SKM-1 (cell line): ENCODE data around the gene ZNF878.
"Not testable (repeated sequence)": the region's sequence is repeated elsewhere in the genome, so short reads cannot be mapped to it uniquely, and the experiment has no call there.

Experiments used
- DNase-seq: peaks from one replicate; lab custom pipeline; 2025; ENCODE audit not compliant: unreplicated experiment; lab: John Stamatoyannopoulos, UW

The ZNF878 gene

DNA sequence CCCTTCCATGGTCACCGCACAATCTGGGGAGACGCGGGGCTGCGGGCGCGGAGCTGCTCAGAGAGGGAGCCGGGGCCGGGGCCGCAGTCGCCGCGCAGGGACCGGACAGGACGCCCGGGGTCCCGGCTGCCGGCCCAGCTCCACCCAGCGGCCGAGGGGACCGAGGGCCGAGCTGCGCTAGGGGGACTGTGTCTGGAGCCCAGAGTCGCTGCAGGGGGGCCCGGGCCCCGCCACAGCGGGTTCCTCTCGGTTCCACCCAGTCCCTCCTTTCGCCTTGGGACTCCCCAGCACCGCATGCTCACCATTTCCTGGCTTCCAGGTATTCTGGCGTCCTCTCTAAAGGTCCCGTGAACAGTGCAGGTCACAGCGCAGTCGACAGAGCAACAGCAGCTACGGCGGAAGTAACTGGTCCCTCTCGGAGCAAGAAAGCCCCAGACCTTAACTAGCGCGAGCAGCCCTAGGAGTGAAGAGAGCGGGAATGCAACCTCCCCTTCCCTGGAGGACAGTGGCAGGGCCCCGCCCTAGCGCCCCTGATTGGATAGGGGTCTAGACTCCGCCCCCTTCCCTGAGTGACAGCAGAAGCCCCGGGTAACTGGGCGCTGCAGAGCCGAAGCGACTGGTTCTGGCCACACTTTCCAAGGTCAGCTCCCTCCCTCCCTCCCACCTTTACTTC lies at the start of gene ZNF878:
TSS of gene ZNF878 (minus strand) at position 465 of the 673 bp plus-strand sequence. CDS start at position 305, 160 bp downstream.
- DNase-seq = peak; percentile 94

GRCh38 chr19:12098040-12098439 lies 45.3 kb upstream of the ZNF878 start:
- DNase-seq = peak; percentile 46

- DNase-seq = no peak
Observed at GRCh38 chr19:12095111-12095790, 42.5 kb upstream of the ZNF878 start.

DNA sequence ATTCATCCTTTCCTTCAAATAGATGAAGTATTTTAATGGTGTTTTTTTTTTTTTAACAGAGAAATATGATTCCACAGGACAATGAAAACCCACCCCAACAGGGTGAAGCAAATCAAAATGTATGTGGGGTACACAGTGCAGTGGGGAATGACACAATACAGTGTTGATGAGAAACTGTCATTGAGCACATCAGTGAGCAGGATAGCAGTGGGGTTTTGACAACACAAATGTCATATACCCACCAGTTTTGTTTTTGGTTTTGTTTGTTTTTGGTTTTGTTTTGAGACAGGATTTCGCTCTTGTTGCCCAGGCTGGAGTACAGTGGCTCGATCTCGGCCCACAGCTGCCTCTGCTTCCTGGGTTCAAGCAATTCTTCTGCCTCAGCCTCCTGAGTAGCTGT lies 41.0 kb upstream of the ZNF878 start:
- DNase-seq = no peak

DNA sequence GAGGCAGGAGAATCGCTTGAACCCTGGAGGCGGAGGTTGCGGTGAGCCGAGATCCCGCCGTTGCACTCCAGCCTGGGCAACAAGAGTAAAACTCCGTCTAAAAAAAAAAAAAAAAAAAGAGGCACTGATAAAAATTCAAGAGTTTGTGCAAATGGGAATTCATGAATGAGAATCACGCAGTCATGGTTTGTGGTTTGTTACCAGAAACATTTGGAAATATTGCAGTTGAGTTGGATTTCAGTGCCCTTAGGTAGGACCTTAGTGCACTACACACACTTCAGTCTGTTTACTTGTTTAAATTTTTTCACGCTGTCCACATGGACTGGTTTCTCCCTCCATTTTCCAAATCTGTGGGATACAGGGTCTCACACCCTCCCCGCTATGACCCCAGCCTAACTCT lies 40.2 kb upstream of the ZNF878 start:
- no peak for DNase-seq

DNA sequence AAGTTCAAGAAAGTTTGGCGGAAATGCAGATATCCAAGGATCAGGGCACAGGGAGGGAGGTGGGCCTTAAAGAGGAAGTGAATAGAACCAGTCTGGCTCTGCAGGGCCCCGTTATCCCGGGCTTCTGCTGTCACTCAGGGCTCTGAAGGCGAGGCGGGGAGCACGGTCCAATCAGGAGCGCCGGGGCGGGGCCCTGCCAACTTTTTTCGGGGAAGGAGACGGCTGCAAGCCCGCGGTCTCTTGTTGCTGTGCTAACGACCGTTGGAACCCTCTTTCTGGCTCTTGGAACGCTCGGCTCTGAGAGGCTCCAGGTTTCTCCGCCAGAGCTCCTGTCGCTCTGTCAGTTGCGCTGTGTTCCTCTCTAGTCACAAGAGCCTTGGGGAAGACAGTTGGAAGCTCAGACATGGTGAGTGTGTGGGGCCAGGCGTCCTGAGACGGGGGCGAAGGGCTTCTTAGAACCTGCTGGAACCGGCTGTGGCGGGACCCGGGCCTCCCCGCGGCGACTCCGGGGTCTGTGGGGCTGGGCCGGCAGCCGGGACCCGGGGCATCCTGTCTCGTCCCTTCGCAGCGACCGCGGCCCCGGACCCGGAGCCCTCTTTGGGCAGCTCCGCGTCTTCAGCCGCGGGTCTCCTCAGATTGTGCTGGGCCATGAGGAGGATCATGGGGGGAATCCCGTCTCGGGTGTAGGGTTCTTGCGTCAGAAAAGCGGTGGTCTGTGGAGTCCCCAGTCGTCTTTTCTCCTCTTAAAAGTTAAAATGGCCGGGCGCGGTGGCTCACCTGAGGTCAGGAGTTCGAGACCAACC lies 39.5 kb upstream of the ZNF878 start:
- peak; percentile 94 for DNase-seq

DNA sequence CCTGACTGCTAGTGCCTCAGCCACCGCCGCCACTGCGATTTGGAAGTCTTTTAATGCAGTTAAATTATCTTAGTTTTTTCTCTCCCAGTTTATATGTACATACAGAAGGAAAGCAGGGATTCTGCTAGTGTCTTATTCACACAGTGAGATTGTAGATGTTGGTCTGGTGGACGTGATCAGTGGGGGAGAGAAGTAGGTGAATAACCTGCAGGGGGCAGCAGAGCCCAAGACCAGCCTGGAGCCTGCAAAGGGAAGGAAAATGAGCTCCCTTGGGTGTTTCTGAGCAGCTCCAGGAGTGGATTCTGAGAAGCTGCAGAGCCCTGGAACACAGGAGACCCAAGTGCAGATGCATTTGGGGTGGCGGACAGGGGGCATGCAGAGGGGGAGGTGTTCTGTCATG lies 38.0 kb upstream of the ZNF878 start:
- peak; percentile 53 for DNase-seq

GRCh38 chr19:12085074-12085818 lies 32.5 kb upstream of the ZNF878 start:
- DNase-seq = no peak

DNA sequence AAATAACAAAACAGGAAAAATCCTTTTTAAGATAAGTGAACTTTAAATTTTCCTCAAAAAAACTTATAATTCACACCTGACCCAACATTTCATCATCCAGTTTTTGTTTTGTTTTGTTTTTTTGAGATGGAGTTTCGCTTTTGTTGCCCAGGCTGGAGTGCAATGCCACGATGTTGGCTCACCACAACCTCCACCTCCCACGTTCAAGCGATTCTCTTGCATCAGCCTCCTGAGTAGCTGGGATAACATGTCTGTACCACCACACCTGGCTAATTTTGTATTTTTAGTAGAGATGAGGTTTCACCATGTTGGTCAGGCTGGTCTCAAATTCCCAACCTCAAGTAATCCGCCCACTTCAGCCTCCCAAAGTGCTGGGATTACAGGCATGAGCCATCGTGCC lies 30.6 kb upstream of the ZNF878 start:
- not testable (repeated sequence) for DNase-seq

DNA sequence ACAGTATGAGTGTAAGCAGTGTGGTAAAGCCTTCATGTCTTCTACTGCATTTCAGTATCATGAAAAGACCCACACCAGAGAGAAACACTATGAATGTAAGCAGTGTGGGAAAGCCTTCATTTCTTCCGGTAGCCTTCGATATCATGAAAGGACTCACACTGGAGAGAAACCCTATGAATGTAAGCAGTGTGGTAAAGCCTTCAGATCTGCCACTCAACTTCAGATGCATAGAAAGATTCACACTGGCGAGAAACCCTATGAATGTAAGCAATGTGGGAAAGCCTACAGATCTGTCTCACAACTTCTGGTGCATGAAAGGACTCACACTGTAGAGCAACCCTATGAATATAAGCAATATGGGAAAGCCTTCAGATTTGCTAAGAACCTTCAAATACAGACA lies 24.6 kb upstream of the ZNF878 start:
- no peak for DNase-seq

GRCh38 chr19:12076331-12076730 lies 23.6 kb upstream of the ZNF878 start:
- DNase-seq = not testable (repeated sequence)

DNA sequence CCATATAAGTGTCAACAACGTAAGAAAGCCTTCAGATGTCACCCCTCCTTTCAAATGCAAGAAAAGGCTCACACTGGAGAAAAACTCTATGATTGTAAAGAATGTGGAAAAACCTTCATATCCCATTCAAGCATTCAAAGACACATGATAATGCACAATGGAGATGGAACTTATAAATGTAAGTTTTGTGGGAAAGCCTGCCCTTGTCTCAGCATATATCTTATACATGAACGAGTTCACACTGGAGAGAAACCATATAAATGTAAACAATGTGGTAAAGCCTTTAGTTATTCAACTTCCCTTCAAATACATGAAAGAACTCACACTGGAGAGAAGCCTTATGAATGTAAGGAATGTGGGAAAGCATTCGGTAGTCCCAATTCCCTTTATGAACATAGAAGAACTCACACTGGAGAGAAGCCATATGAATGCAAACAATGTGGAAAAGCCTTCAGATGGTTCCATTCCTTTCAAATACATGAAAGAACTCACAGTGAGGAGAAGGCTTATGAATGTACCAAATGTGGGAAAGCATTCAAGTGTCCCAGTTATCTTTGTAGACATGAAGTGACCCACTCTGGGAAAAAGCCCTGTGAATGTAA lies 22.9 kb upstream of the ZNF878 start:
- DNase-seq = no peak

DNA sequence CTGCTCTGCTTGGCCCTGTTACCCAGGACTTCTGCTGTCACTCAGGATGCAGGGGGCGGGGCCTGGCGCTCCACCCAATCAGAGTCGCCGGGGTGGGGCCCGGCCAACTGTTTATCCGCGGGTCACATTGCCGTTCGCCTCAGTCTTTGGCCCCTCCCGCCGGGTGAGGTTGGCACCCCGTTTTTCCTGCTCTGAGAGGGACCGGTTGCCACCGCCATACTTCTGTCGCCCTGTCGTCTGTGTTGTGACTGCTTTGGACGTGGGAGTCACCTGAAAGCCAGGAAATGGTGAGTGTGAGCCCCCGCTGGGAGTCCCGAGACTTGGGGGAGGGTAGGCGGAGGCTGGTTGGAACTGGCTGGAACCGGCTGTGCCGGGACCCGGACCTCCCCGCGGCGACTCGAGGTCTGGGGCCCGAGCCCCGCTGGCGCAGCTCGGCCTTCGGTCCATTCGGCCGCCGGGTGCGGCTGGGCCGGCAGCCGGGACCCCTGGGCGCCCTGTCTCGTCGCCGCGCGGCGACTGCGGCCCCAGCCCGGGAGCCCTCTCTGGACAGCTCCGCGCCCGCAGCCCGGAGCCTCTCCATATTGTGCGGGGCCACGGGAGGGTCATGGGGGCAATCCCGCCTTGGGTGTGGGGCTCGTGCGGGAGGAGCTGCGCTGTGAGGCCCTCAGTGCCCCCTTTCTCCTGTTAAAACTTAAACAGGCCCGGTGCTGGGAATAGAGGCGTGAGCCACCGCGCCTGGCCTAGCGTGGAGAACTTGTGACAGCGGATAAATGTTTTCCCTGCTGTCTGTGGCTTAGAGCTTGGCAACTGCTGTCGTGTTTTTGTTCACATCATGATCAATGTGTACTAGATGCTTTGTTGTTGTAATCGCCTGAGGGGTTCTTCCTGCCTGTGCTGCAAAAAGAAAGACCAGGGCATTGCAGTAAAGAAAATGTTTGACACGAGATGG lies 12.1 kb upstream of the ZNF878 start, which contains the start of gene ZNF844:
TSS of gene ZNF844 (plus strand) at position 142 of the 949 bp plus-strand sequence. CDS start at position 285, 143 bp downstream.
- peak; percentile 68 for DNase-seq

GRCh38 chr19:12055784-12056183 lies 3.0 kb upstream of the ZNF878 start:
- DNase-seq = no peak

- DNase-seq = no peak
Observed at GRCh38 chr19:12052091-12052496, 667 bp downstream of the ZNF878 start.

DNA sequence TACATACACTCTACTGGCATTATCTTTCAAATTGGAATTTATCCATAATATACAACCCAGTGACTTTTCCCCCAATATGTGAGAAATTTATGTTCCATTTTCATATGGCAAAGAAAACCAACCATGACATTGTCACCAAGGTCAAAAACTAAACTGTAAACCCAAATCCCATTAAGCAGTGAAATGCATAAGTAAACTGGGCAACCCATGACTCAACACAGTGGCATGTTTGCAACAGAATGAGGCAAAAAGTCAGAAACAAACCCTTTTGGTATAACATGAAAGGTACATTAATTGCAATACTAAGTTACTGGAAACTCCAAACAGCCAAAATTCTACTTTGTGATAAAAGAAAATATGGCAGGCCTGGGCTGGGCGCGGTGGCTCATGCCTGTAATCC lies 4.9 kb downstream of the ZNF878 start:
- no peak for DNase-seq

DNA sequence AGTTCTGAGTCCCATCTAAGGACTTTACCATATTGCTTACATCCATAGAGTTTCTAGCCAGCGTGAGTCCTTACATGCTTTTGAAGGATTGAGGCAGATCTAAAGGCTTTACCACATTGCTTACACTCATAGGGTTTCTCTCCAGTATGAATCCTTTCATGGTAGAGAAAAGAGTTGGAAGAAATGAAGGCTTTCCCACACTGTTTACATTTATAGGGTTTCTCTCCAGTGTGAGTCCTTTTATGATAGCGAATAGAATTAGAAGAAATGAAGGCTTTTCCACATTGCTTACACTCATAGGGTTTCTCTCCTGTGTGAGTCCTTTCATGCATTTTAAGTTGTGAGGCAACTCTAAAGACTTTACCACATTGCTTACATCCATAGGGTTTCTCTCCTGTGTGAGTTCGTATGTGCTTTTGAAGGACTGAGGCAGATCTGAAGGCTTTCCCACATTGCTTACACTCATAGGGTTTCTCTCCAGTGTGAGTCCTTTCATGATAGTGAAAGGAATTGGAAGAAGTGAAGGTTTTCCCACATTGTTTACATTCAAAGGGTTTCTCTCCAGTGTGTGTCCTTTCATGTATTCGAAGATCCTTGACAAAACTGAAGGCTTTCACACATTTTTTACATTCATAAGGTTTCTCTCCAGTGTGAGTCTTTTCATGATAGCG lies 8.9 kb downstream of the ZNF878 start:
- no peak for DNase-seq

DNA sequence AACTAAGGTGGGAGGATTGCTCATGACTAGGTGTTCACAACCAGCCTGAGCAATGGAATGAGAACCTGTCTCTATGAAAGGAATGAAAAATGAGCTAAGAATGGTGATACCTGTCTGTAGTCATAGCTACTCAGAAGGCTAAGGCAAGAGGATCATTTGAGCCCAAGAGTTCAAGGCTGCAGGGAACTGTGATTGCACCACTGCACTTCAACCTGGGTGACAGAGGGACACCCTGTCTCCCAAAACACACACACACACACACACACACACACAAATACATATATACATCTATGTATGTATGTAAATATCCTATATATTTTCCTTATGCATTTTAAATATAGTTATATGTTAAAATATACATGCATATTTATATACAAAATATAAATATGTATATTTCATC lies 9.9 kb downstream of the ZNF878 start:
- no peak for DNase-seq
